Upper lobe of right lung (tissue), 1 donor: ENCODE measurements around the gene NGEF. TPM values are rescaled to one million over a fixed set of nuclear protein-coding genes. Genes with fewer than 3 reads are reported as not detected.

Experiments used
- ATAC-seq: fragments of 200-7000 bp; cut with Tn5 transposase; one replicate; pipeline ENCODE4 v1.9.1; 2020; ENCODE audit warnings: mild to moderate bottlenecking, moderate library complexity
- DNase-seq: peaks from one replicate; pipeline ENCODE4 v3.0.0-alpha.2; 2020
- H3K27ac ChIP-seq: fragments of 200-600 bp; one replicate; pipeline ENCODE4 v1.8.0; 2022
- H3K27me3 ChIP-seq: fragments of 200-600 bp; one replicate; pipeline ENCODE4 v1.8.0; 2022; ENCODE audit warnings: mild to moderate bottlenecking
- H3K36me3 ChIP-seq: fragments of 200-600 bp; one replicate; pipeline ENCODE4 v1.8.0; 2022
- H3K4me1 ChIP-seq: fragments of 200-600 bp; one replicate; pipeline ENCODE4 v1.8.0; 2022
- H3K4me3 ChIP-seq: fragments of 200-600 bp; one replicate; pipeline ENCODE4 v1.8.0; 2022; ENCODE audit warnings: mild to moderate bottlenecking
- H3K9me3 ChIP-seq: fragments of 200-600 bp; one replicate; pipeline ENCODE4 v1.8.0; 2022
- intact Hi-C: fragments of 100-400 bp; cut with DNase I; formaldehyde crosslinking; loops from one replicate; pipeline ENCODE4 v1.11.0; 2022
- total RNA-seq: library from RNA; stranded (reverse); fragmentation: NEBNext Ultra II Directional; extraction: Animal tissue kit (Norgen Biotek cat#: 25700); gene quantifications from one replicate; pipeline ENCODE4 v1.2.1, GENCODE V29; 2021
- TF ChIP-seq, protein P1 (sequence below): fragments of 200-600 bp; IDR thresholded peaks from one replicate; pipeline ENCODE4 v1.8.0; 2022; ENCODE audit warnings: antibody characterized with exemption
- donor health status: DM: no; HTN: yes; CAD: no; lungs with severe emphysema.

NGEF gene
- total RNA-seq, 1 donor from 2014 or later = not detected

DNA sequence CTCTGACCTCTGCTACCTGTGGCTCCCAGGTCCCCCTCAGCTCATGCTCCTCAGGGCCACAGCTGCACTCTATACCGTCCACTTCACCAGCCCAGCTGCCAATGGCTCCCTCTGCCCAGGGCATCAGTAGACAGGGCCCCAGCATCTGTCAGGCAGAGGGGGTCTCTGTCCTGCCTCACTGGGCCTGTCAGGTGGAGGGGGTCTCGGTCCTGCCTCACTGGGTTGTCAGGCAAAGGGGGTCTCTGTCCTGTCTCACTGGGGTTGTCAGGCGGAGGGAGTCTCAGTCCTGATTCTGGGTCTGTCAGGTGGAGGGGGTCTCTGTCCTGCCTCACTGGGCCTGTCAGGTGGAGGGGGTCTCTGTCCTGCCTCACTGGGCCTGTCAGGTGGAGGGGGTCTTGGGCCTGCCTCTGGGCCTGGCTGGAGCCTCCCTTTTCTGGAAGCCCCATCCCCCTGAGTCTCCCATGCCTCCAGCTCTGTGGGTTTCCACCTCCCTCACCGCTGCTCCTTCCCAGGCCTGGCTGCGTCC is 123.1 kb downstream of the NGEF start:
- intact Hi-C loops = no loop called here
- Histone ChIP-seq H3K4me1 (no peaks in the 10 kb centered on the region), H3K9me3 (no peaks in the 10 kb centered on the region), H3K4me3 (no peak overlapping the region), H3K27ac (no peak overlapping the region), H3K36me3 (no peaks in the 10 kb centered on the region), H3K27me3 (peaks cover 12% of the 10 kb centered on the region)
- ATAC-seq (no peak), DNase-seq (peak; percentile 52)
- TF ChIP-seq, protein P1, sequence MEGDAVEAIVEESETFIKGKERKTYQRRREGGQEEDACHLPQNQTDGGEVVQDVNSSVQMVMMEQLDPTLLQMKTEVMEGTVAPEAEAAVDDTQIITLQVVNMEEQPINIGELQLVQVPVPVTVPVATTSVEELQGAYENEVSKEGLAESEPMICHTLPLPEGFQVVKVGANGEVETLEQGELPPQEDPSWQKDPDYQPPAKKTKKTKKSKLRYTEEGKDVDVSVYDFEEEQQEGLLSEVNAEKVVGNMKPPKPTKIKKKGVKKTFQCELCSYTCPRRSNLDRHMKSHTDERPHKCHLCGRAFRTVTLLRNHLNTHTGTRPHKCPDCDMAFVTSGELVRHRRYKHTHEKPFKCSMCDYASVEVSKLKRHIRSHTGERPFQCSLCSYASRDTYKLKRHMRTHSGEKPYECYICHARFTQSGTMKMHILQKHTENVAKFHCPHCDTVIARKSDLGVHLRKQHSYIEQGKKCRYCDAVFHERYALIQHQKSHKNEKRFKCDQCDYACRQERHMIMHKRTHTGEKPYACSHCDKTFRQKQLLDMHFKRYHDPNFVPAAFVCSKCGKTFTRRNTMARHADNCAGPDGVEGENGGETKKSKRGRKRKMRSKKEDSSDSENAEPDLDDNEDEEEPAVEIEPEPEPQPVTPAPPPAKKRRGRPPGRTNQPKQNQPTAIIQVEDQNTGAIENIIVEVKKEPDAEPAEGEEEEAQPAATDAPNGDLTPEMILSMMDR = no peak

DNA sequence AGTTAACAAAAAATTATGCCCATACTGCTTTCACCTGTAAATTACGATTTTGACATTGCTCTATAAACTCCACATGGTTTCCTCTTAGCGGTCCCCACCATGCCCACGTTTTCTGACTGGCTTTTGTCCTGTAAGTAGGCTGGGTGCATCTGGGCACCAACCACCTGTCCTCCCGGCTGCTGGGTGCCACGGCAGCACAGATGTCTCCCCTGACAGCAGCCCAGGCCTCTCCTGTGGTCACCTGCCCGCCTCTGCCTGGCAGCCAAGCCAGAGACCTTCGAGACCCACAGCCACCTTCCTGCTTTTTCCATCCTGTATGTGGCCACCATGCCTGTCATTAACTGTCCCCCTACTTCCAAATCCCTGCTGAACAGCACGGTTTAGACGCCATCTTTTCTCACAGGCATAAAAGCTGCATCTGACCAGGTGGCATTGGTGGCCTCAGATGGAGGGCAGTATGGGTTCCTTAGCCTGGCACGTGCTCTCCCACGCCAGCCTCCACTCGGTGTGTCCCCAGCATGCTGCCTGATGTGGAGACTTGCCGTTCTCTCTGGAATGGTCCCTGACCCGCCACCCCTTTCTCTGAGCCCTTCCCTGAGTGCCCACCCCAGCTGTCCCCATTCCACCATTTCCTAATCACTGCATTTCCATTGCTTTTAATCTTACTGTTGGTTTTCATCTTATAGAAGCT is 124.1 kb downstream of the NGEF start:
- Histone ChIP-seq H3K9me3 (no peaks in the 10 kb centered on the region), H3K4me1 (no peaks in the 10 kb centered on the region), H3K27me3 (peaks cover 12% of the 10 kb centered on the region), H3K36me3 (no peaks in the 10 kb centered on the region), H3K4me3 (no peak overlapping the region), H3K27ac (no peak overlapping the region)
- intact Hi-C loops = no loop called here
- TF ChIP-seq, protein P1 = no peak
- no peak for ATAC-seq
- no peak for DNase-seq

DNA sequence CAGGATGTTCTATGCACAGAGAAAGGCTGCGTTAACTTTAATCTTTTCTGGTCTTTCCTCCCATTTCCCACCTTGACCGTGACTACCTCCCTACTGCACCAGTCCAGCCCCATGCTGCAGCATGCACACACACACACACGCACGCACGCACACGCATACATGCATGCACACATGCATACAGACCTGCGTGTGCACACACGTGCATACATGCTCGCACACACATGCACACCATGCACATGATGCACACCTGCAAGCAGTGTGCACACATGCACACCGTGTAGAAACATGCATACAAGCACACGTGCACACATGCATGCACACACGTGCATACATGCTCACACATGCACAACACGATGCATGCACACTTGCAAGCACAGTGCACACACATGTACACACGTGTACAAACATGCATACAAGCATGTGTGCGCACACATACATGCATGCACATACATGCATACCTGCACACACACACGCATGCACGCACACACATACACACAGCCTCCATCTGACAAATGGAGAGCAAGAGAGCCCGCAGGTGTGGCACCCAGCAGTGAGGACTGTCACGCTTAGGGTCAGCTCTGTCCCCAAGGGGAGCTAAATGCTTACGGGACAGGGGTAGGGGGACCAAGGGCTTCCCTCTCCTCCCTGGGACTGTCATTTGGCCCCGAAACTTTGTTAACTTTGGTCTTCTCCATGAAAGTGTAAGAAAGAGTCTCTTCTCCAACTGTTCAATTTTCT is 124.8 kb downstream of the NGEF start:
- no peaks in the 10 kb centered on the region for H3K4me1 ChIP-seq
- H3K27ac ChIP-seq = no peak overlapping the region
- intact Hi-C loops = no loop called here
- peaks cover 12% of the 10 kb centered on the region for H3K27me3 ChIP-seq
- no peaks in the 10 kb centered on the region for H3K36me3 ChIP-seq
- TF ChIP-seq, protein P1 = no peak
- no peak overlapping the region for H3K4me3 ChIP-seq
- DNase-seq = no peak
- no peak for ATAC-seq
- H3K9me3 ChIP-seq = no peaks in the 10 kb centered on the region

DNA sequence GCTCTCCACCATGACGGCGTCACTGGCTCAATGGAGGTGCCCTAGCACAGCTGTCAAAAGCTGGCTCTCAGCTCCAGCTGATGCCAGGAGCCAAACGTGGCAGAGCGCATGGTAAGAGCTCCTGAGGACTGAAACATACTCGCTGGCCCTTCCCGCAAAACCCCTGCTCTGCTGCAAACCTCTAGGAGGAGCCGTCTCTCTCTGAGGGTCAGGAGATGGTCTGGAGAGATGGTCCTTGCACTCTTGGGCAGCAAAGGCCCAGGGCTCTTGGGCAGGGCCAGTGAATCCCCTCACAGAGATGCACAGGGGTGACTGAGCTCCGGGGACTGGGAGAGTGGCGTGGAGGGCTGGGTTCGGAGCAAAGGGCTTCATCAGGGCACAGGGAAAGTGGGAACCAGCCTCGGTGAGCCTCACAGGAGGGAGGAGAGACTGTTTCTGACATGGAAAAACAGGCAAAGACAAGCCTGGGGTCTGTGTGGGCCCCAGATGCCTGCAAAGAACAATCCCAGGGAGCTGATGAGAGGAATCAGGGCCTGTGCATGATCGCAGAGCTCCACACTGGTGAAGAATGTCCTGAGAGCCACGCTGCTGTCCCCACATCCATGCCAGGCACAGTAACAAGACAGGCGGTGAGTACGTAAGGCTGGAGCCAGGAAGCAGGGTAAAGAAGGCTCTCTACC is 125.7 kb downstream of the NGEF start:
- H3K27me3 ChIP-seq = peaks cover 12% of the 10 kb centered on the region
- no peaks in the 10 kb centered on the region for H3K4me1 ChIP-seq
- no peak overlapping the region for H3K27ac ChIP-seq
- no peaks in the 10 kb centered on the region for H3K9me3 ChIP-seq
- DNase-seq = peak; percentile 48
- no peak for ATAC-seq
- TF ChIP-seq, protein P1 = no peak
- no peak overlapping the region for H3K4me3 ChIP-seq
- no peaks in the 10 kb centered on the region for H3K36me3 ChIP-seq
- intact Hi-C loops = no loop called here

DNA sequence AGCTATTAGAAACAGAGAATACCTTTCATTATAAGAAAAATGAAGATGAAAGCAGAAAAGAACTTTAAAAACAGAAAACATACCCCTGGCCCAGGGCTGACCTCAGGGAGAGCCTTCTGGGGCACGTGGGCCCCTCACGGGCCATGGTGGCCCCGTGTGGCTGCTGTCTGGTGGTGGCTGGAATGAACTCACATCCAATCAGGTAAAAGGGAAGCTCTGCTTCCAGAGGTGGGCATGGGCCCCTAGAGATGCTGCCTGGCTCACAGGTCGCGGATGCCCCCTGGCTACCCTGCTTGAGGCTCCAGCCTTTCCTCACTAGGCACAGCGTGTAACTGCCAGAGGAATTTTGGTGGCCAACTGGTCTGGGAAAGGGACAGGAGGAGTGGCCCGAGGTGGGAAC is 126.4 kb downstream of the NGEF start:
- Histone ChIP-seq H3K36me3 (no peaks in the 10 kb centered on the region), H3K27me3 (peaks cover 12% of the 10 kb centered on the region), H3K9me3 (no peaks in the 10 kb centered on the region), H3K27ac (no peak overlapping the region), H3K4me1 (no peaks in the 10 kb centered on the region), H3K4me3 (no peak overlapping the region)
- ATAC-seq = no peak
- peak; percentile 41 for DNase-seq
- intact Hi-C loops = no loop called here
- TF ChIP-seq, protein P1 = no peak
